HEK293 (cell line): ENCODE results near the gene QDPR.

Source experiments
- CTCF ChIP-seq: fragments of 450-650 bp; formaldehyde crosslinking; IDR thresholded peaks from 2 replicates; pipeline ENCODE4 v1.5.1; 2016; ENCODE audit warnings: missing biosample characterization, missing genetic modification characterization
- ELK4 ChIP-seq: IDR thresholded peaks from 2 replicates; pipeline ENCODE4 v1.6.1; 2011; ENCODE audit warnings: mild to moderate bottlenecking, low read depth, low read length, borderline replicate concordance
- OVOL3 ChIP-seq: fragments of 450-650 bp; formaldehyde crosslinking; IDR thresholded peaks from 2 replicates; pipeline ENCODE4 v1.5.1; 2016; ENCODE audit warnings: missing biosample characterization, missing genetic modification characterization
- ZBTB44 ChIP-seq: fragments of 450-650 bp; IDR thresholded peaks from 2 replicates; pipeline ENCODE4 v1.5.1; 2018; ENCODE audit warnings: missing biosample characterization, mild to moderate bottlenecking, missing genetic modification characterization
- ZFP37 ChIP-seq: fragments of 450-650 bp; formaldehyde crosslinking; IDR thresholded peaks from 2 replicates; pipeline ENCODE4 v1.5.1; 2016; ENCODE audit warnings: missing biosample characterization, missing genetic modification characterization
- ZFP69B ChIP-seq: fragments of 450-650 bp; formaldehyde crosslinking; IDR thresholded peaks from 2 replicates; pipeline ENCODE4 v1.5.1; 2016; ENCODE audit warnings: missing biosample characterization, missing genetic modification characterization
- ZNF121 ChIP-seq: fragments of 450-650 bp; formaldehyde crosslinking; IDR thresholded peaks from 2 replicates; pipeline ENCODE4 v1.5.1; 2016; ENCODE audit warnings: missing biosample characterization, missing genetic modification characterization
- ZNF792 ChIP-seq: fragments of 450-650 bp; formaldehyde crosslinking; IDR thresholded peaks from 2 replicates; pipeline ENCODE4 v1.5.1; 2016; ENCODE audit warnings: missing biosample characterization, missing genetic modification characterization

GRCh38 chr4:17556498-17556897 lies 44.6 kb upstream of the QDPR start:
- no peak for TF ChIP-seq ZFP37 (tag by site-specific recombination)
- TF ChIP-seq ZBTB44 (tag by site-specific recombination) = no peak
- TF ChIP-seq ZFP69B (tag by site-specific recombination) = no peak
- no peak for TF ChIP-seq OVOL3 (tag by site-specific recombination)
- no peak for TF ChIP-seq ZNF792
- no peak for TF ChIP-seq CTCF (tag by site-specific recombination)
- TF ChIP-seq ZNF121 (tag by site-specific recombination) = no peak
- no peak for TF ChIP-seq ELK4
